DND-41 (cell line): ENCODE results near the gene RCAN2.

Source experiments
- EZH2 ChIP-seq: IDR thresholded peaks from 3 replicates; pipeline ENCODE4 v1.6.1; 2012; ENCODE audit warnings: borderline replicate concordance, low read depth, mild to moderate bottlenecking, moderate library complexity, low read length, inconsistent platforms; ENCODE audit not compliant: severe bottlenecking
- TF ChIP-seq, protein P1 (sequence below): IDR thresholded peaks from 2 replicates; pipeline ENCODE4 v1.5.1; 2012; ENCODE audit warnings: borderline replicate concordance, low read length, moderate library complexity, mild to moderate bottlenecking; ENCODE audit not compliant: poor library complexity, severe bottlenecking; ENCODE audit errors: extremely low read depth

GRCh38 chr6:46204880-46205650, 286.2 kb downstream of the RCAN2 start:
- TF ChIP-seq, protein P1, sequence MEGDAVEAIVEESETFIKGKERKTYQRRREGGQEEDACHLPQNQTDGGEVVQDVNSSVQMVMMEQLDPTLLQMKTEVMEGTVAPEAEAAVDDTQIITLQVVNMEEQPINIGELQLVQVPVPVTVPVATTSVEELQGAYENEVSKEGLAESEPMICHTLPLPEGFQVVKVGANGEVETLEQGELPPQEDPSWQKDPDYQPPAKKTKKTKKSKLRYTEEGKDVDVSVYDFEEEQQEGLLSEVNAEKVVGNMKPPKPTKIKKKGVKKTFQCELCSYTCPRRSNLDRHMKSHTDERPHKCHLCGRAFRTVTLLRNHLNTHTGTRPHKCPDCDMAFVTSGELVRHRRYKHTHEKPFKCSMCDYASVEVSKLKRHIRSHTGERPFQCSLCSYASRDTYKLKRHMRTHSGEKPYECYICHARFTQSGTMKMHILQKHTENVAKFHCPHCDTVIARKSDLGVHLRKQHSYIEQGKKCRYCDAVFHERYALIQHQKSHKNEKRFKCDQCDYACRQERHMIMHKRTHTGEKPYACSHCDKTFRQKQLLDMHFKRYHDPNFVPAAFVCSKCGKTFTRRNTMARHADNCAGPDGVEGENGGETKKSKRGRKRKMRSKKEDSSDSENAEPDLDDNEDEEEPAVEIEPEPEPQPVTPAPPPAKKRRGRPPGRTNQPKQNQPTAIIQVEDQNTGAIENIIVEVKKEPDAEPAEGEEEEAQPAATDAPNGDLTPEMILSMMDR = no peak
- no peak for TF ChIP-seq EZH2
